T1000 (cell line): ENCODE results near the gene KCNC1.

Source experiments
- DNase-seq: peaks from one replicate; lab custom pipeline; 2025; ENCODE audit warnings: mixed read lengths; lab: John Stamatoyannopoulos, UW

KCNC1 gene

GRCh38 chr11:17755891-17756290, 21.3 kb downstream of the KCNC1 start:
- DNase-seq, result no peak

GRCh38 chr11:17760102-17761029, 25.8 kb downstream of the KCNC1 start:
- DNase-seq, result no peak

GRCh38 chr11:17762309-17762974, 27.9 kb downstream of the KCNC1 start:
- DNase-seq, result no peak

GRCh38 chr11:17763244-17763643, 28.7 kb downstream of the KCNC1 start:
- no peak for DNase-seq

GRCh38 chr11:17763703-17764102, 29.1 kb downstream of the KCNC1 start:
- no peak for DNase-seq

- no peak for DNase-seq
Measured at GRCh38 chr11:17764446-17765218, 30.1 kb downstream of the KCNC1 start.

- DNase-seq, result no peak
Measured at GRCh38 chr11:17765356-17766072, 30.9 kb downstream of the KCNC1 start.

GRCh38 chr11:17766073-17766359, 31.4 kb downstream of the KCNC1 start:
- no peak for DNase-seq

GRCh38 chr11:17766590-17766989, 32.0 kb downstream of the KCNC1 start:
- no peak for DNase-seq

- DNase-seq, result no peak
Measured at GRCh38 chr11:17767301-17767885, 32.8 kb downstream of the KCNC1 start.

GRCh38 chr11:17767914-17768313, 33.3 kb downstream of the KCNC1 start:
- DNase-seq, result no peak

- no peak for DNase-seq
Measured at GRCh38 chr11:17768547-17768946, 34.0 kb downstream of the KCNC1 start.

GRCh38 chr11:17769218-17769617, 34.6 kb downstream of the KCNC1 start:
- no peak for DNase-seq

GRCh38 chr11:17770048-17770652, 35.6 kb downstream of the KCNC1 start:
- no peak for DNase-seq

GRCh38 chr11:17770917-17771316, 36.3 kb downstream of the KCNC1 start:
- no peak for DNase-seq

GRCh38 chr11:17771415-17771814, 36.8 kb downstream of the KCNC1 start:
- no peak for DNase-seq

GRCh38 chr11:17771841-17772401, 37.3 kb downstream of the KCNC1 start:
- no peak for DNase-seq

GRCh38 chr11:17772704-17773600, 38.4 kb downstream of the KCNC1 start:
- DNase-seq, result no peak

GRCh38 chr11:17773674-17774073, 39.1 kb downstream of the KCNC1 start:
- DNase-seq, result no peak
